GM18951 (cell line): ENCODE data around the gene BCL2L1.

ENCODE experiments used
- POLR2A ChIP-seq: IDR thresholded peaks from 4 replicates; pipeline ENCODE4 v1.6.1; 2011; ENCODE audit warnings: mild to moderate bottlenecking; ENCODE audit not compliant: insufficient read length, insufficient read depth; ENCODE audit errors: extremely low read depth
- in situ Hi-C: fragments of 300-500 bp; cut with MboI; formaldehyde crosslinking; loops from one replicate; pipeline ENCODE4 v1.12.0; 2022; ENCODE audit warnings: low sequenced_read_pairs, mixed read lengths, inconsistent platforms; ENCODE audit not compliant: unreplicated experiment

The BCL2L1 gene

GRCh38 chr20:31699801-31700728 lies 22.6 kb downstream of the BCL2L1 start:
- in situ Hi-C loops = no loop called here
- TF ChIP-seq POLR2A = no peak

DNA sequence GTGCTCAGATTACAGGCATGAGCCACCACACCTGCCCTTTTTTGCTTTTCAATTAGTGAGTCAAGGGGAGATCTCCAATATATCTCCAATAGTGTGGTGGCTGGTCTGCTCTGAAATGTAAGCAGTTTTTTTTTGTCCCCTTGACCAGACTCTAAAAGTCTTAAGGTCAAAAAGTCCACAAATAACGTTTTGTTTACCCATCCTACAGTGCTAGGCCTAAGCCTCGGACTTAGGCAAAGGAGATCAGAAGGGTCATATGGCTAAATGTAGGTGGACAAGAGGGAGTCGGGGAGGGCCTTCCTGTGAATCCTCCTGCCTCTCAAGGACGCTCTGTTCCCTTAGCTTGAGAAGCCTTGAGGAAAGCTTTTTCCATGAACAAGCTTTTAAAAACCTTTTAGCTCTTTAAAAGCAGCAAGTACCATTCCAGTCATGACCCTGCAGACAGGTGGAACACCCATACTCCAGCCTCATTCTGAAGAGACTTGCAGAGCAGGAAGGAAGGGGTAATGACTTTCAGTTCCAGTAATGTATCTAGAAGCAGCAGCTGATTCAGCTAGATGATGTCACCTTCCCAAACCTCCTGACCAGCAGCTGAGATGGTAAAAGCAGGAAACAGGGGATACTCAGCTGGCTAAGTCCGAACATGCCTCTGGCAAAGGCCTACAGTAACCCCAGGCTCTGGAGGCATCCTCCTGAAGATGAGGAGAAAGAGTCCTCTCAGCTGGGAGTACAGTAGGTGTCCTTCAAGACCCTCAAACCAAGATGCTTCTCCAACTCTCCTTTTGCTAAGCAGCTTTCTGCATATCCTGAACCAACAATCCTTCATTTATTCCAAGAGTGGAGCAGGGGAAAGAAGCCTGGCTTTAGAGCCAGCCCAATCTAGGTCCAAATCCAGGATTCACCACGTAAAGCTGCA lies 23.6 kb downstream of the BCL2L1 start:
- in situ Hi-C loops = no loop called here
- TF ChIP-seq POLR2A = no peak

DNA sequence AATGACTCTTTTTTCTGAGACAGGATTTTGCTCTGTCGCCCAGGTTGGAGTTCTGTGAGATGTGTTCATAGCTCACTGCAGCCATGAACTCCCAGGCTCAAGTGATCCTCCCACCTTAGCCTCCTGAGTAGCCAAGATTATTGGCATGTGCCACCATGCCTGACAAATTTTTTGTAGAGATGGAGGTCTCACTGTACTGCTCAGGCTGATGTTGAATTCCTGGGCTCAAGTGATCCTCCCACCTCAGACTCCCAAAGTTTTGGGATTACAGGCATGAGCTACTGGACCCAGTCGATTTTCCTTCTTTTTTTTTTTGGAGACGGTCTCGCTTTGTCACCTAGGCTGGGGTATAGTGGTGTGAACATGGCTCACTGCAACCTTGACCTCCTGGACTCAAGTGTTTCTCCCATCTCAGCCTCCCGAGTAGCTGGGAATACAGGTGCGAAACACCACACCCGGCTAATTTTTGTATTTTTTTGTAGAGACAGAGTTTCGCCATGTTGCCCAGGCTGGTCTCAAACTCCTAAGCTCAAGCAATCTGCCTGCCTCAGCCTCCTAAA lies 24.3 kb downstream of the BCL2L1 start:
- in situ Hi-C loops = no loop called here
- TF ChIP-seq POLR2A = no peak

DNA sequence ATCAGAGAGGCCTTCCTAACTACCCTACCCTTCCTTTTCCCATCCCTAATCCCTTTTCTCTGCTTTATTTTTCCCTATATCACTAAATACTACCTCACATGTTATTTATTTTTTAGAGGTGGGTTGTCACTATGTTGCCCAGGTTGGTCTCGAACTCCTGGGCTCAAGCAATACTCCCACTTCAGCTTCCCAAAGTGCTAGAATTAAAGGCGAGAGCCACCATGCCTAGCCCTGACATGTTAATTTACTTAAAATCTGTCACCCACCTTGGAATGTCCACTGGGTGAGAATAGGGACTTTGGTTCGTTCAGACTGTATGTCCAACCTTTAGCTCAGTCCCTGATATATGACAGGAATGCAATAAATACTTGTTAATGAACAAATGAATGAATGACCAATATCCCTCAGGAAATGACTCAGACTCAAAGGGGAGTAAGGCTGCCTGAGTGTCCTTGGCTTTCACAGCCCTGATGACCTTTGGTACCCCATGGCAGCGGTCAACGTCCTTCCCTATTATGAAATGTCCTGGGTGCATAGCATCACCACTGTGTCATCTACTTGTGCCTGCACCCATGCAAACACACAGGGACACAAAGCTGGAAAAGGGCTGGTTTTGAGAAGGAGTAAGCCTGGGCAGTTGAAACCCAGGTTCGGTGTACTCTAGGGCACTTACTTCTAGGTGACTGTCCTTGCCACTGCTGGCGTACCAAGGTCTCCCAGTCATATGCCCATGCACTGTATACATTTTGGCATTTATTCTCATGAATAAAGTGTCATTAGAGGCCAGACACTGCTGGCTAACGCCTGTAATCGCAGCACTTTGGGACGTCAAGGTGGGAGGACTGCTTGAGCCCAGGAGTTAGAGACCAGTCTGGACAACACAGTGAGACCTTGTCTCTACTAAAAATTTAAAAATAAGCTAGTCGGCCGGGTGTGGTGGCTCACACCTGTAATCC lies 26.5 kb downstream of the BCL2L1 start:
- no peak for TF ChIP-seq POLR2A
- in situ Hi-C loops = no loop called here

DNA sequence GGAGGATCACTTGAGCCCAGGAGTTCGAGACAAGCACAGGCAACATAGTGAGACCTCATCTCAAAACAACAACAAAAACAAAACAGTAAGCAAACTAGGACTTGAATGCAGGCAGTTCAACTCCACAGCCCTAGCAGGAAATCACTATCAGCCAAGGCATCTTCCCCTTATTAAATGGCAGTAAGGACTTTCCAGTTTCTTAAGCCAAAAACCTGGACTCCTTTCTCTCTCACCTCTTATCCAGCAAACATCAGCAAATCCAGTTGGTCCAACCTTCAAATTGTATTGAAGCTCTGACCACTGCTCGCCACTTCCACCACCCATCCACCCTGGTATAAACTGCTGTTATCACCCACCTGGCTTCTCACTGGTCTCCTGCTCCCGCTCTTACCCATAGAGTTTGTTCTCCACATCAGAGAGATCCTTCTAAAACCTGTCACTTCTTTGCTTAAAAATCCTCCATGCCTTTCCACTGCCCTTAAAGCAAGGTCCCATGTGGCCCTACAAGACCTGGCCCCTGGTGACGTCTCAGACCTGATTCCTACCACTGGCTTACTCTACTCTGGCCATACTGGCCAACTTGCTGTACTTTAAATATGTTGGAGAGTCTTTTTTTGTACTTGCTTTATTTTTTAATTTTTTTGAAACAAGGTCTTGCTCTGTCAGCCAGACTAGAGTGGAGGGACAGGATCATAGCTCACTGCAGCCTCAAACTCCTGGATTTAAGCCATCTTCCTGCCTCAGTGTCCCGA lies 27.6 kb downstream of the BCL2L1 start:
- no peak for TF ChIP-seq POLR2A
- in situ Hi-C loops = no loop called here

DNA sequence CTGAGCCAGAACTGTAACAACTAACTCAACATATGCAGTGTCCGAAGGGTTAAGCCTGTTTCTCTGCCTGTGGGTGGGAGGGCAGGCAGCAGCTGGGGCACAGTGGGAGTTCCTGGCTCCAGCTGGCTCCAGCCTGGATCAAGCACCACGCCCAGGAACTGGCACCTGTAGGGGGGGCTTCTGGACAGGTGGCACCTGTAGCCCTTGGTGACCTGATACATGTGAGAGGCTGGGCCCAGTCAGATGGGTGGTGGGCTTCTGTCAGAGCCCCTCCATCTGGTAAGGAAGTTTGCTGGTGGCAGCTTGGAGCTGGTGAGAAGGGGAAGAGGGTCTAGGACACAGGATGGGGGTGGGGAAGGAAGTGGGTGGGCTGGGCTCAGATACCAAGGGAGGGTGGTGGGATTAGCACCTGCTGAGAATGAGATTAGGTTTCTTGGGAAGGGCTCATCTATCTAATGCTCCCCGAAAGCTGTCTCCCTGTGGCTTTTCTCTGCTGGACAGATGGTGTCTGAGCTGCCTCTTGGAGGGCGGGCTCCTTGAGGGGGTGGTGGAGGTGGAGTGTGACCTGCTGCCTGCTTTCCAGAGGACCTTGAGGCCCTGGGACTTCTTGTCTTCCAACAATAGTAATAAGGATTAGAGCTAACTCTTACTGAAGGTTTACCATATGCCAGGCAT lies 28.5 kb downstream of the BCL2L1 start:
- in situ Hi-C loops = no loop called here
- no peak for TF ChIP-seq POLR2A

DNA sequence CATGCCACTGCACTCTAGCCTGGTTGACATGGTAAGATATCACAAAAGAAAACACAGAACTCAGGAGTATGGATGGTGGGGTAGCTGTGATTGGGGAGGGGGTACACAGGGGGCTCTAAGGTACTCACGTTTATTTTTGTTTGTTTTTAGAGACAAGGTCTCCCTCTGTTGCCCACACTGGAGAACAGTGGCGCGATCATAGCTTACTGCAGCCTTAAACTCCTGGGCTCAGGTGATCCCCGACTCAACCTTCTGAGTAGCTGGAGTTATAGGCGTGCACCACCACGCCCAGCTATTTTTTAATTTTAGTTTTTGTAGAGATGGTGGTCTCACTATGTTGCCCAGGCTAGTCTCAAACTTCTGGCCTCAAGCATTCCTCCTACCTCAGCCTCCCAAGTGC lies 29.3 kb downstream of the BCL2L1 start:
- in situ Hi-C loops = no loop called here

DNA sequence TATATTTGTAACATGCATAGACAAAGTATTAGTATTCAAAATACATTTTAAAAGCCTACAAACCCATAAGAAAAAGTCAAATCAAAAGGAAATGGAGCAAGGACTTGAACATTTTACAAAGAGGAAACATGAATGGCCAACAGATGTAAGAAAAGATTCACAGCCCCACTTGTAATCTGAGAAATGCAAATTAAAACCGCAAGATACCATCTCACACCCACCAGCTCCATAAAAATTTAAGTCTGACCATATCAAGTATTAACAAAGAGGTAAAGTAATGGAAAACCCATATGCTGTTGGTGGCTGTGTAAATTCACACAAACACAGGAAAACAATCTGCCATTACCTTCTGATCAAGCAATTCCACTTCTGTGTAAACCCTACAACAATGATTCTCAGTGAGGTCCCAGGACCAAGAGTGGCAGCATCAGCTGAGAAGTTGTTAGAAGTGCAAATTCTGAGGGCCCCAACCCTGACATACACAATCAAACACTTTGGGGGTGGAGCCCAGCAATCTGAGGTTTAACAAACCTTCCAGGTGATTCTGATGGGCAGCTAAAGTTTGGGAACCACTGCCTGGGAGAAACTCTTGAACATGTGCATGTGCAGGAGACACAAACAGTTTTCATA lies 30.9 kb downstream of the BCL2L1 start:
- in situ Hi-C loops = no loop called here
- TF ChIP-seq POLR2A = no peak

More for the DNA sequence above, 29.3 kb downstream of the BCL2L1 start:
- TF ChIP-seq POLR2A = no peak

- TF ChIP-seq POLR2A = no peak
- in situ Hi-C loops = no loop called here
These were observed 32.5 kb downstream of the BCL2L1 start for GRCh38 chr20:31690124-31690666.

GRCh38 chr20:31689141-31689540 lies 33.5 kb downstream of the BCL2L1 start:
- in situ Hi-C loops = no loop called here
- no peak for TF ChIP-seq POLR2A
